HUES64 (cell line): ENCODE results near the gene MDH1.

Experiments used
- H3K27ac ChIP-seq: 2 replicates; pipeline ENCODE4 v1.7.0; 2013; ENCODE audit warnings: low read depth, low read length, inconsistent platforms
- H3K27me3 ChIP-seq: 2 replicates; pipeline ENCODE4 v1.6.1; 2013; ENCODE audit warnings: mild to moderate bottlenecking, low read length; ENCODE audit not compliant: insufficient read depth
- H3K36me3 ChIP-seq: 2 replicates; pipeline ENCODE4 v1.6.1; 2013; ENCODE audit warnings: mild to moderate bottlenecking, low read length; ENCODE audit not compliant: insufficient read depth
- H3K4me1 ChIP-seq: 2 replicates; pipeline ENCODE4 v1.6.1; 2013; ENCODE audit warnings: mild to moderate bottlenecking, low read length, moderate library complexity; ENCODE audit not compliant: insufficient read depth
- H3K4me3 ChIP-seq: 2 replicates; pipeline ENCODE4 v1.5.1; 2013; ENCODE audit warnings: mild to moderate bottlenecking, low read length, moderate library complexity
- H3K9ac ChIP-seq: 2 replicates; pipeline ENCODE4 v1.6.1; 2013; ENCODE audit warnings: mild to moderate bottlenecking, low read depth, low read length
- H3K9me3 ChIP-seq: 2 replicates; pipeline ENCODE4 v1.6.1; 2013; ENCODE audit warnings: low read depth, low read length; ENCODE audit not compliant: insufficient read depth
- WGBS: fragments of 150-250, 120-280 bp; methylation state at CpG from one replicate; pipeline ENCODE4 v1.1.7; 2013; ENCODE audit warnings: missing lambda C conversion rate; 5-methylcytosine and 5-hydroxymethylcytosine counted together

Gene MDH1

GRCh38 chr2:63632382-63632781, 43.6 kb downstream of the MDH1 start:
- no peak overlapping the region for H3K4me3 ChIP-seq
- WGBS = no CpG with 5 or more reads among the region's 2 CpGs
- H3K27me3 ChIP-seq = no peaks in the 10 kb centered on the region
- no peaks in the 10 kb centered on the region for H3K4me1 ChIP-seq
- H3K9ac ChIP-seq = no peak overlapping the region
- no peak overlapping the region for H3K27ac ChIP-seq
- H3K36me3 ChIP-seq = no peaks in the 10 kb centered on the region
- peaks cover 15% of the 10 kb centered on the region; the same call in 1 of the 2 replicates for H3K9me3 ChIP-seq

GRCh38 chr2:63639344-63639743, 50.6 kb downstream of the MDH1 start:
- Histone ChIP-seq H3K27ac (peak overlapping the region; percentile 46; the same call in 1 of the 2 replicates), H3K36me3 (no peaks in the 10 kb centered on the region)

GRCh38 chr2:63642946-63643345, 54.2 kb downstream of the MDH1 start:
- Histone ChIP-seq H3K9ac (no peak overlapping the region), H3K27ac (no peak overlapping the region), H3K36me3 (no peaks in the 10 kb centered on the region), H3K4me1 (peaks cover 9% of the 10 kb centered on the region), H3K27me3 (no peaks in the 10 kb centered on the region), H3K4me3 (no peak overlapping the region), H3K9me3 (no peaks in the 10 kb centered on the region)
- 94% methylated on average over 1 of the region's 1 CpG for WGBS

More at GRCh38 chr2:63639344-63639743, 50.6 kb downstream of the MDH1 start:
- Histone ChIP-seq H3K27me3 (no peaks in the 10 kb centered on the region), H3K4me1 (peaks cover 3% of the 10 kb centered on the region), H3K9ac (no peak overlapping the region), H3K4me3 (no peak overlapping the region), H3K9me3 (peaks cover 11% of the 10 kb centered on the region; the same call in 1 of the 2 replicates)
- 75% methylated on average over 1 of the region's 1 CpG for WGBS

- Histone ChIP-seq H3K9ac (no peak overlapping the region), H3K9me3 (no peaks in the 10 kb centered on the region), H3K27me3 (no peaks in the 10 kb centered on the region), H3K36me3 (no peaks in the 10 kb centered on the region), H3K27ac (no peak overlapping the region), H3K4me3 (no peak overlapping the region), H3K4me1 (peaks cover 9% of the 10 kb centered on the region)
- 90% methylated on average over 1 of the region's 1 CpG for WGBS
Measured at GRCh38 chr2:63643486-63643885, 54.7 kb downstream of the MDH1 start.

GRCh38 chr2:63648632-63649031, 59.9 kb downstream of the MDH1 start:
- no peaks in the 10 kb centered on the region for H3K9me3 ChIP-seq
- no peaks in the 10 kb centered on the region for H3K27me3 ChIP-seq
- H3K4me1 ChIP-seq = peaks cover 6% of the 10 kb centered on the region; the same call in 1 of the 2 replicates
- WGBS = 93% methylated on average over 2 of the region's 2 CpGs
- no peak overlapping the region for H3K27ac ChIP-seq
- no peak overlapping the region for H3K9ac ChIP-seq
- H3K36me3 ChIP-seq = no peaks in the 10 kb centered on the region
- no peak overlapping the region for H3K4me3 ChIP-seq

GRCh38 chr2:63649829-63650228, 61.1 kb downstream of the MDH1 start:
- Histone ChIP-seq H3K27ac (no peak overlapping the region), H3K36me3 (no peaks in the 10 kb centered on the region), H3K9ac (no peak overlapping the region), H3K9me3 (0 out of 2 replicates have a peak, but pooled peaks cover 4% of the 10 kb centered on the region), H3K27me3 (no peaks in the 10 kb centered on the region), H3K4me3 (no peak overlapping the region), H3K4me1 (peaks cover 6% of the 10 kb centered on the region; the same call in 1 of the 2 replicates)
- WGBS = 93% methylated on average over 1 of the region's 1 CpG

GRCh38 chr2:63650756-63651155, 62.0 kb downstream of the MDH1 start:
- H3K4me3 ChIP-seq = no peak overlapping the region
- no peaks in the 10 kb centered on the region for H3K27me3 ChIP-seq
- no peaks in the 10 kb centered on the region for H3K36me3 ChIP-seq
- peaks cover 6% of the 10 kb centered on the region; the same call in 1 of the 2 replicates for H3K4me1 ChIP-seq
- 0 out of 2 replicates have a peak, but pooled peaks cover 4% of the 10 kb centered on the region for H3K9me3 ChIP-seq
- no peak overlapping the region for H3K27ac ChIP-seq
- 90% methylated on average over 2 of the region's 3 CpGs for WGBS
- no peak overlapping the region for H3K9ac ChIP-seq

- no peak overlapping the region for H3K9ac ChIP-seq
- H3K4me1 ChIP-seq = peaks cover under 1% of the 10 kb centered on the region; the same call in 1 of the 2 replicates
- no peaks in the 10 kb centered on the region for H3K36me3 ChIP-seq
- H3K27me3 ChIP-seq = no peaks in the 10 kb centered on the region
- no peak overlapping the region for H3K27ac ChIP-seq
- 95% methylated on average over 2 of the region's 3 CpGs for WGBS
- H3K4me3 ChIP-seq = no peak overlapping the region
- H3K9me3 ChIP-seq = 0 out of 2 replicates have a peak, but pooled peaks cover 4% of the 10 kb centered on the region
Measured at GRCh38 chr2:63651356-63651755, 62.6 kb downstream of the MDH1 start.

GRCh38 chr2:63651861-63652651, 63.3 kb downstream of the MDH1 start:
- Histone ChIP-seq H3K4me1 (no peaks in the 10 kb centered on the region), H3K36me3 (no peaks in the 10 kb centered on the region), H3K27me3 (no peaks in the 10 kb centered on the region), H3K9ac (no peak overlapping the region), H3K4me3 (no peak overlapping the region), H3K9me3 (0 out of 2 replicates have a peak, but pooled peaks cover 4% of the 10 kb centered on the region), H3K27ac (no peak overlapping the region)
- WGBS = 93% methylated on average over 4 of the region's 4 CpGs

- Histone ChIP-seq H3K4me1 (no peaks in the 10 kb centered on the region), H3K27me3 (no peaks in the 10 kb centered on the region), H3K9ac (no peak overlapping the region), H3K36me3 (no peaks in the 10 kb centered on the region), H3K9me3 (0 out of 2 replicates have a peak, but pooled peaks cover 4% of the 10 kb centered on the region), H3K4me3 (no peak overlapping the region), H3K27ac (no peak overlapping the region)
- no CpG with 5 or more reads among the region's 2 CpGs for WGBS
Measured at GRCh38 chr2:63652652-63652985, 63.9 kb downstream of the MDH1 start.

- 92% methylated on average over 1 of the region's 1 CpG for WGBS
- H3K27me3 ChIP-seq = no peaks in the 10 kb centered on the region
- H3K4me3 ChIP-seq = no peak overlapping the region
- H3K4me1 ChIP-seq = 0 out of 2 replicates have a peak, but pooled peaks cover 1% of the 10 kb centered on the region
- H3K9ac ChIP-seq = no peak overlapping the region
- H3K27ac ChIP-seq = no peak overlapping the region
- H3K36me3 ChIP-seq = no peaks in the 10 kb centered on the region
- 0 out of 2 replicates have a peak, but pooled peaks cover 4% of the 10 kb centered on the region for H3K9me3 ChIP-seq
Measured at GRCh38 chr2:63654959-63655358, 66.2 kb downstream of the MDH1 start.
